ENCODE results near the gene MYO1H.

MYO1H gene

GRCh38 chr12:109345428-109345827 lies 2.3 kb upstream of the MYO1H start:
- no peaks in the 10 kb centered on the region for H3K4me1 ChIP-seq (ENCODE audit: insufficient read depth, low read length)
- H3K9me3 ChIP-seq (ENCODE audit: insufficient read depth, low read depth, low read length) = no peaks in the 10 kb centered on the region
- no peak overlapping the region for H3K9ac ChIP-seq (ENCODE audit: low read depth, low read length)
- H3K27ac ChIP-seq (ENCODE audit: low read depth, low read length) = no peak overlapping the region
- 75% methylated on average over 2 of the region's 2 CpGs for WGBS
- no peak overlapping the region for H3K4me3 ChIP-seq (ENCODE audit: low read length)
- no peaks in the 10 kb centered on the region for H3K36me3 ChIP-seq (ENCODE audit: insufficient read depth, low read length)
- no peaks in the 10 kb centered on the region for H3K27me3 ChIP-seq (ENCODE audit: insufficient read depth, low read length)

- Histone ChIP-seq H3K27me3 (ENCODE audit: insufficient read depth, low read length) (no peaks in the 10 kb centered on the region), H3K4me1 (ENCODE audit: insufficient read depth, low read length) (no peaks in the 10 kb centered on the region), H3K4me3 (ENCODE audit: low read length) (no peak overlapping the region), H3K9ac (ENCODE audit: low read depth, low read length) (no peak overlapping the region), H3K36me3 (ENCODE audit: insufficient read depth, low read length) (no peaks in the 10 kb centered on the region), H3K27ac (ENCODE audit: low read depth, low read length) (no peak overlapping the region), H3K9me3 (ENCODE audit: insufficient read depth, low read depth, low read length) (no peaks in the 10 kb centered on the region)
- WGBS = 95% methylated on average over 3 of the region's 3 CpGs
These were observed 780 bp upstream of the MYO1H start for GRCh38 chr12:109346920-109347319.

- H3K36me3 ChIP-seq (ENCODE audit: insufficient read depth, low read length) = no peaks in the 10 kb centered on the region
- WGBS = 81% methylated on average over 6 of the region's 6 CpGs
- no peaks in the 10 kb centered on the region for H3K27me3 ChIP-seq (ENCODE audit: insufficient read depth, low read length)
- H3K4me1 ChIP-seq (ENCODE audit: insufficient read depth, low read length) = no peaks in the 10 kb centered on the region
- H3K9me3 ChIP-seq (ENCODE audit: insufficient read depth, low read depth, low read length) = no peaks in the 10 kb centered on the region
- H3K9ac ChIP-seq (ENCODE audit: low read depth, low read length) = no peak overlapping the region
- H3K27ac ChIP-seq (ENCODE audit: low read depth, low read length) = no peak overlapping the region
- H3K4me3 ChIP-seq (ENCODE audit: low read length) = no peak overlapping the region
These were observed 4.5 kb downstream of the MYO1H start for GRCh38 chr12:109352184-109352583.

GRCh38 chr12:109356577-109356976 lies 8.9 kb downstream of the MYO1H start:
- no peaks in the 10 kb centered on the region for H3K36me3 ChIP-seq (ENCODE audit: insufficient read depth, low read length)
- no peak overlapping the region for H3K9ac ChIP-seq (ENCODE audit: low read depth, low read length)
- H3K27me3 ChIP-seq (ENCODE audit: insufficient read depth, low read length) = no peaks in the 10 kb centered on the region
- H3K4me1 ChIP-seq (ENCODE audit: insufficient read depth, low read length) = no peaks in the 10 kb centered on the region
- WGBS = 100% methylated on average over 1 of the region's 3 CpGs
- H3K4me3 ChIP-seq (ENCODE audit: low read length) = no peak overlapping the region
- no peak overlapping the region for H3K27ac ChIP-seq (ENCODE audit: low read depth, low read length)
- no peaks in the 10 kb centered on the region for H3K9me3 ChIP-seq (ENCODE audit: insufficient read depth, low read depth, low read length)

- H3K9me3 ChIP-seq (ENCODE audit: insufficient read depth, low read depth, low read length) = no peaks in the 10 kb centered on the region
These were observed 9.3 kb downstream of the MYO1H start for GRCh38 chr12:109357032-109357431.

GRCh38 chr12:109358154-109358869 lies 10.6 kb downstream of the MYO1H start:
- Histone ChIP-seq H3K4me3 (ENCODE audit: low read length) (no peak overlapping the region), H3K27me3 (ENCODE audit: insufficient read depth, low read length) (no peaks in the 10 kb centered on the region), H3K36me3 (ENCODE audit: insufficient read depth, low read length) (no peaks in the 10 kb centered on the region), H3K27ac (ENCODE audit: low read depth, low read length) (no peak overlapping the region), H3K9ac (ENCODE audit: low read depth, low read length) (no peak overlapping the region), H3K4me1 (ENCODE audit: insufficient read depth, low read length) (no peaks in the 10 kb centered on the region), H3K9me3 (ENCODE audit: insufficient read depth, low read depth, low read length) (no peaks in the 10 kb centered on the region)
- 94% methylated on average over 10 of the region's 10 CpGs for WGBS

More at GRCh38 chr12:109357032-109357431, 9.3 kb downstream of the MYO1H start:
- WGBS = 77% methylated on average over 2 of the region's 2 CpGs
- H3K4me1 ChIP-seq (ENCODE audit: insufficient read depth, low read length) = no peaks in the 10 kb centered on the region
- H3K9ac ChIP-seq (ENCODE audit: low read depth, low read length) = no peak overlapping the region
- H3K36me3 ChIP-seq (ENCODE audit: insufficient read depth, low read length) = no peaks in the 10 kb centered on the region
- no peak overlapping the region for H3K27ac ChIP-seq (ENCODE audit: low read depth, low read length)
- no peaks in the 10 kb centered on the region for H3K27me3 ChIP-seq (ENCODE audit: insufficient read depth, low read length)
- H3K4me3 ChIP-seq (ENCODE audit: low read length) = no peak overlapping the region

- Histone ChIP-seq H3K4me1 (ENCODE audit: insufficient read depth, low read length) (no peaks in the 10 kb centered on the region), H3K27me3 (ENCODE audit: insufficient read depth, low read length) (no peaks in the 10 kb centered on the region), H3K4me3 (ENCODE audit: low read length) (no peak overlapping the region), H3K27ac (ENCODE audit: low read depth, low read length) (no peak overlapping the region), H3K9me3 (ENCODE audit: insufficient read depth, low read depth, low read length) (no peaks in the 10 kb centered on the region), H3K36me3 (ENCODE audit: insufficient read depth, low read length) (no peaks in the 10 kb centered on the region), H3K9ac (ENCODE audit: low read depth, low read length) (no peak overlapping the region)
- WGBS = 94% methylated on average over 20 of the region's 20 CpGs
These were observed 11.5 kb downstream of the MYO1H start for GRCh38 chr12:109359131-109359690.

- no peak overlapping the region for H3K4me3 ChIP-seq (ENCODE audit: low read length)
- WGBS = 91% methylated on average over 5 of the region's 5 CpGs
- no peaks in the 10 kb centered on the region for H3K9me3 ChIP-seq (ENCODE audit: insufficient read depth, low read depth, low read length)
- no peaks in the 10 kb centered on the region for H3K27me3 ChIP-seq (ENCODE audit: insufficient read depth, low read length)
- H3K9ac ChIP-seq (ENCODE audit: low read depth, low read length) = no peak overlapping the region
- no peaks in the 10 kb centered on the region for H3K36me3 ChIP-seq (ENCODE audit: insufficient read depth, low read length)
- no peak overlapping the region for H3K27ac ChIP-seq (ENCODE audit: low read depth, low read length)
- no peaks in the 10 kb centered on the region for H3K4me1 ChIP-seq (ENCODE audit: insufficient read depth, low read length)
These were observed 22.1 kb downstream of the MYO1H start for GRCh38 chr12:109369831-109370230.

- 56% methylated on average over 2 of the region's 2 CpGs for WGBS
- Histone ChIP-seq H3K9ac (ENCODE audit: low read depth, low read length) (no peak overlapping the region), H3K27me3 (ENCODE audit: insufficient read depth, low read length) (no peaks in the 10 kb centered on the region), H3K4me3 (ENCODE audit: low read length) (no peak overlapping the region), H3K36me3 (ENCODE audit: insufficient read depth, low read length) (no peaks in the 10 kb centered on the region), H3K4me1 (ENCODE audit: insufficient read depth, low read length) (no peaks in the 10 kb centered on the region), H3K27ac (ENCODE audit: low read depth, low read length) (no peak overlapping the region), H3K9me3 (ENCODE audit: insufficient read depth, low read depth, low read length) (no peaks in the 10 kb centered on the region)
These were observed 29.5 kb downstream of the MYO1H start for GRCh38 chr12:109377139-109377685.

- WGBS = 77% methylated on average over 4 of the region's 5 CpGs
- Histone ChIP-seq H3K4me3 (ENCODE audit: low read length) (no peak overlapping the region), H3K4me1 (ENCODE audit: insufficient read depth, low read length) (no peaks in the 10 kb centered on the region), H3K9me3 (ENCODE audit: insufficient read depth, low read depth, low read length) (no peaks in the 10 kb centered on the region), H3K9ac (ENCODE audit: low read depth, low read length) (no peak overlapping the region), H3K36me3 (ENCODE audit: insufficient read depth, low read length) (no peaks in the 10 kb centered on the region), H3K27me3 (ENCODE audit: insufficient read depth, low read length) (no peaks in the 10 kb centered on the region), H3K27ac (ENCODE audit: low read depth, low read length) (no peak overlapping the region)
These were observed 30.9 kb downstream of the MYO1H start for GRCh38 chr12:109378569-109378968.

GRCh38 chr12:109382031-109382430 lies 34.3 kb downstream of the MYO1H start:
- H3K9ac ChIP-seq (ENCODE audit: low read depth, low read length) = no peak overlapping the region
- no peak overlapping the region for H3K27ac ChIP-seq (ENCODE audit: low read depth, low read length)
- no peaks in the 10 kb centered on the region for H3K36me3 ChIP-seq (ENCODE audit: insufficient read depth, low read length)
- H3K4me1 ChIP-seq (ENCODE audit: insufficient read depth, low read length) = no peaks in the 10 kb centered on the region
- H3K4me3 ChIP-seq (ENCODE audit: low read length) = no peak overlapping the region
- no peaks in the 10 kb centered on the region for H3K9me3 ChIP-seq (ENCODE audit: insufficient read depth, low read depth, low read length)
- H3K27me3 ChIP-seq (ENCODE audit: insufficient read depth, low read length) = no peaks in the 10 kb centered on the region
